GM23338 (cell line): ENCODE data around the gene LPCAT3. TPM values are rescaled to one million over a fixed set of nuclear protein-coding genes. Genes with fewer than 3 reads are reported as not detected.

ENCODE experiments used
- ATAC-seq: fragments of 200-7000 bp; cut with Tn5 transposase; 3 replicates; pipeline ENCODE4 v1.9.1; 2020
- DNase-seq: peaks from one replicate; pipeline ENCODE4 v3.0.0-alpha.2; 2015; ENCODE audit warnings: low spot score
- H2AFZ ChIP-seq: fragments of 200-600 bp; sonication (generic); 2 replicates; pipeline ENCODE4 v1.8.0; 2016; ENCODE audit warnings: antibody characterized with exemption, mild to moderate bottlenecking, moderate library complexity
- H3F3A ChIP-seq: fragments of 200-600 bp; sonication (generic); replicated peaks from 2 replicates; pipeline ENCODE4 v1.8.0; 2017; ENCODE audit warnings: antibody characterized with exemption, mixed run types, low read depth
- H3K27ac ChIP-seq: fragments of 200-600 bp; sonication (generic); 2 replicates; pipeline ENCODE4 v1.6.1; 2016; ENCODE audit warnings: low read depth
- H3K27me3 ChIP-seq: fragments of 200-600 bp; sonication (generic); 2 replicates; pipeline ENCODE4 v1.8.0; 2016; ENCODE audit warnings: mild to moderate bottlenecking, mixed run types, moderate library complexity; ENCODE audit not compliant: insufficient read depth
- H3K36me3 ChIP-seq: fragments of 200-600 bp; sonication (generic); 2 replicates; pipeline ENCODE4 v1.8.0; 2016; ENCODE audit warnings: mild to moderate bottlenecking; ENCODE audit not compliant: insufficient read depth
- H3K4me1 ChIP-seq: fragments of 200-600 bp; sonication (generic); 2 replicates; pipeline ENCODE4 v1.8.0; 2016; ENCODE audit warnings: mild to moderate bottlenecking, moderate library complexity; ENCODE audit not compliant: insufficient read depth
- H3K4me2 ChIP-seq: fragments of 200-600 bp; sonication (generic); 2 replicates; pipeline ENCODE4 v1.7.1; 2017; ENCODE audit warnings: mixed run types
- H3K4me3 ChIP-seq: fragments of 200-600 bp; sonication (generic); 2 replicates; pipeline ENCODE4 v1.6.1; 2016; ENCODE audit warnings: mixed run types
- H3K79me2 ChIP-seq: fragments of 200-600 bp; sonication (generic); replicated peaks from 2 replicates; pipeline ENCODE4 v1.8.0; 2017; ENCODE audit warnings: mild to moderate bottlenecking; ENCODE audit not compliant: insufficient read depth
- H3K9me2 ChIP-seq: fragments of 200-600 bp; sonication (generic); 2 replicates; pipeline ENCODE4 v1.8.0; 2017; ENCODE audit not compliant: insufficient read depth
- H4K20me1 ChIP-seq: fragments of 200-600 bp; sonication (generic); replicated peaks from 2 replicates; pipeline ENCODE4 v1.8.0; 2017; ENCODE audit warnings: mild to moderate bottlenecking; ENCODE audit not compliant: insufficient read depth
- H3K27ac Mint-ChIP-seq: 2 replicates; pipeline ENCODE4 v1.8.0; 2020; ENCODE audit warnings: inconsistent platforms, mild to moderate bottlenecking, moderate library complexity, mixed read lengths
- H3K27me3 Mint-ChIP-seq: 3 replicates; pipeline ENCODE4 v1.8.0; 2022; ENCODE audit warnings: low read depth, mild to moderate bottlenecking, moderate library complexity, mixed read lengths, inconsistent platforms; ENCODE audit not compliant: insufficient read depth, poor library complexity
- H3K36me3 Mint-ChIP-seq: 3 replicates; pipeline ENCODE4 v1.8.0; 2021; ENCODE audit warnings: low read depth, mild to moderate bottlenecking, inconsistent platforms, moderate library complexity, mixed read lengths
- H3K4me1 Mint-ChIP-seq: 3 replicates; pipeline ENCODE4 v1.8.0; 2020; ENCODE audit warnings: mild to moderate bottlenecking, inconsistent platforms, mixed read lengths
- H3K4me3 Mint-ChIP-seq: 3 replicates; pipeline ENCODE4 v1.8.0; 2021; ENCODE audit warnings: moderate library complexity, mild to moderate bottlenecking, inconsistent platforms, mixed read lengths
- H3K9me3 Mint-ChIP-seq: 3 replicates; pipeline ENCODE4 v1.8.0; 2020; ENCODE audit warnings: moderate library complexity, mild to moderate bottlenecking, inconsistent platforms, mixed read lengths
- CREB1 ChIP-seq: fragments of 250-450 bp; sonication (Bioruptor Pico); IDR thresholded peaks from 2 replicates; pipeline ENCODE4 v1.5.0; 2020; ENCODE audit warnings: low read depth, mild to moderate bottlenecking, moderate library complexity
- CTCF ChIP-seq, 2 experiments: fragments of 200-600 bp in 1 of 2; sonication (generic) in 1 of 2; conservative IDR thresholded peaks; 2 replicates each; pipeline versions ENCODE4 v1.5.1 to v1.6.1; 2016 to 2017; ENCODE audit warnings: antibody characterized with exemption in 2 of 2, low read depth in 2 of 2, mild to moderate bottlenecking in 2 of 2, moderate library complexity in 1 of 2
- ETS1 ChIP-seq: IDR thresholded peaks from 2 replicates; pipeline ENCODE4 v1.6.1; 2016; ENCODE audit warnings: antibody characterized with exemption
- EZH2 ChIP-seq: fragments of 200-600 bp; sonication (generic); IDR thresholded peaks from one replicate; pipeline ENCODE4 v1.8.0; 2017; ENCODE audit warnings: antibody characterized with exemption, mild to moderate bottlenecking, low read depth; ENCODE audit not compliant: unreplicated experiment
- EZH2phosphoT487 ChIP-seq: fragments of 200-600 bp; sonication (generic); IDR thresholded peaks from one replicate; pipeline ENCODE4 v1.8.1; 2018; ENCODE audit warnings: antibody characterized with exemption; ENCODE audit not compliant: unreplicated experiment
- JUNB ChIP-seq: IDR thresholded peaks from one replicate; pipeline ENCODE4 v1.6.1; 2016; ENCODE audit warnings: antibody characterized with exemption; ENCODE audit not compliant: unreplicated experiment
- NANOG ChIP-seq: IDR thresholded peaks from 2 replicates; pipeline ENCODE4 v1.6.1; 2016; ENCODE audit warnings: antibody characterized with exemption, borderline replicate concordance
- POLR2AphosphoS5 ChIP-seq: IDR thresholded peaks from 2 replicates; pipeline ENCODE4 v1.6.1; 2016; ENCODE audit warnings: antibody characterized with exemption, low read depth
- REST ChIP-seq: IDR thresholded peaks from one replicate; pipeline ENCODE4 v1.6.1; 2018; ENCODE audit warnings: antibody characterized with exemption; ENCODE audit not compliant: unreplicated experiment
- STAT1 ChIP-seq: IDR thresholded peaks from one replicate; pipeline ENCODE4 v1.6.1; 2016; ENCODE audit warnings: antibody characterized with exemption; ENCODE audit not compliant: unreplicated experiment
- ZNF114 ChIP-seq: fragments of 250-450 bp; sonication (Bioruptor Pico); IDR thresholded peaks from 2 replicates; pipeline ENCODE4 v1.5.0; 2020; ENCODE audit warnings: mild to moderate bottlenecking, moderate library complexity
- ZNF331 ChIP-seq: fragments of 250-450 bp; sonication (Bioruptor Pico); IDR thresholded peaks from 2 replicates; pipeline ENCODE4 v1.5.0; 2020; ENCODE audit warnings: low read depth, mild to moderate bottlenecking, moderate library complexity
- ZNF462 ChIP-seq: fragments of 250-450 bp; sonication (Bioruptor Pico); IDR thresholded peaks from 2 replicates; pipeline ENCODE4 v1.5.0; 2020; ENCODE audit warnings: mild to moderate bottlenecking, moderate library complexity
- polyA plus RNA-seq: library from polyadenylated mRNA; unstranded; fragments of >200 nt; fragmentation: Nextera tagmentation; extraction: Ambion mirVana; gene quantifications from 2 replicates; pipeline ENCODE4 v1.2.1, GENCODE V29; 2016
- total RNA-seq: library from RNA; depleted of rRNA; stranded (reverse); fragments of >200 nt; shearing (Covaris generic); gene quantifications from 2 replicates; pipeline ENCODE4 v1.2.3, GENCODE V29; 2014

Gene LPCAT3
- total and polyA plus RNA-seq, 2 experiments from 2014 or later = 21.4 to 51.5 TPM

- Mint-ChIP-seq H3K27ac (no peak overlapping the region; the same call in 1 of the 2 replicates), H3K36me3 (peaks cover 69% of the 10 kb centered on the region), H3K9me3 (peaks cover 3% of the 10 kb centered on the region; the same call in 1 of the 3 replicates), H3K4me1 (peaks cover 41% of the 10 kb centered on the region), H3K27me3 (peaks cover 26% of the 10 kb centered on the region), H3K4me3 (peak overlapping the region; percentile 79; the same call in 1 of the 3 replicates)
- Histone ChIP-seq H3K36me3 (peaks cover 17% of the 10 kb centered on the region), H3K9me2 (no peaks in the 10 kb centered on the region), H3K4me3 (no peak overlapping the region), H3K27ac (no peak overlapping the region), H3K4me1 (peaks cover 15% of the 10 kb centered on the region), H3K27me3 (no peaks in the 10 kb centered on the region), H4K20me1 (peaks cover 28% of the 10 kb centered on the region), H3K4me2 (no peak overlapping the region), H2AFZ (no peak overlapping the region), H3K79me2 (peaks cover 35% of the 10 kb centered on the region), H3F3A (peaks cover 48% of the 10 kb centered on the region)
- TF ChIP-seq CTCF (conservative IDR thresholded peaks at IDR 0.05; ENCODE audit: low read depth in 2 of 2) (no peak), NANOG (no peak), ETS1 (no peak), STAT1 (no peak), ZNF462 (CRISPR knock-in tag) (no peak), REST (no peak), EZH2phosphoT487 (no peak), ZNF331 (CRISPR knock-in tag) (no peak), ZNF114 (CRISPR knock-in tag) (no peak), CREB1 (CRISPR knock-in tag) (no peak), POLR2AphosphoS5 (no peak), JUNB (no peak), EZH2 (no peak)
- ATAC-seq (no peak), DNase-seq (no peak)
Observed at GRCh38 chr12:6935371-6936193, 82.7 kb downstream of the LPCAT3 start.
